Ecto neural progenitor cell (in vitro differentiated cells): ENCODE measurements around the gene TUBGCP2.

Experiments
- DNase-seq: peaks from one replicate; pipeline ENCODE4 v3.0.0-alpha.2; 2018; ENCODE audit warnings: low spot score

The TUBGCP2 gene

GRCh38 chr10:133279326-133280226, 29.1 kb downstream of the TUBGCP2 start:
- no peak for DNase-seq

- no peak for DNase-seq
These were observed 30.0 kb downstream of the TUBGCP2 start for GRCh38 chr10:133278577-133279265.

GRCh38 chr10:133277993-133278576, 30.6 kb downstream of the TUBGCP2 start:
- DNase-seq: no peak

GRCh38 chr10:133277277-133277992, 31.2 kb downstream of the TUBGCP2 start:
- no peak for DNase-seq

GRCh38 chr10:133276435-133277201, 32.1 kb downstream of the TUBGCP2 start, which contains the start of gene ADAM8:
Gene ADAM8, minus strand, starts transcription at chr10:133276868. Its CDS starts 51 bp downstream, at chr10:133276817.
- DNase-seq: peak; percentile 72

GRCh38 chr10:133276100-133276434, 32.6 kb downstream of the TUBGCP2 start:
- DNase-seq: no peak

GRCh38 chr10:133275684-133276092, 33.0 kb downstream of the TUBGCP2 start:
- no peak for DNase-seq

GRCh38 chr10:133274751-133275683, 33.7 kb downstream of the TUBGCP2 start:
- DNase-seq: no peak

GRCh38 chr10:133273534-133274143, 35.0 kb downstream of the TUBGCP2 start:
- DNase-seq: no peak

GRCh38 chr10:133272964-133273420, 35.7 kb downstream of the TUBGCP2 start:
- DNase-seq: no peak

GRCh38 chr10:133272301-133272963, 36.2 kb downstream of the TUBGCP2 start:
- no peak for DNase-seq

- no peak for DNase-seq
These were observed 37.0 kb downstream of the TUBGCP2 start for GRCh38 chr10:133271521-133272300.

- DNase-seq: no peak
These were observed 37.8 kb downstream of the TUBGCP2 start for GRCh38 chr10:133270773-133271297.

- DNase-seq: no peak
These were observed 38.5 kb downstream of the TUBGCP2 start for GRCh38 chr10:133270204-133270603.

GRCh38 chr10:133269367-133269766, 39.3 kb downstream of the TUBGCP2 start:
- no peak for DNase-seq

- no peak for DNase-seq
These were observed 40.1 kb downstream of the TUBGCP2 start for GRCh38 chr10:133268532-133268931.

- no peak for DNase-seq
These were observed 40.8 kb downstream of the TUBGCP2 start for GRCh38 chr10:133267829-133268228.

- DNase-seq: no peak
These were observed 41.4 kb downstream of the TUBGCP2 start for GRCh38 chr10:133267293-133267692.
